ENCODE measurements around the gene ABHD10.
A peak's percentile ranks its signal among the peaks of the same experiment; 100 is the strongest.

Gene ABHD10

DNA sequence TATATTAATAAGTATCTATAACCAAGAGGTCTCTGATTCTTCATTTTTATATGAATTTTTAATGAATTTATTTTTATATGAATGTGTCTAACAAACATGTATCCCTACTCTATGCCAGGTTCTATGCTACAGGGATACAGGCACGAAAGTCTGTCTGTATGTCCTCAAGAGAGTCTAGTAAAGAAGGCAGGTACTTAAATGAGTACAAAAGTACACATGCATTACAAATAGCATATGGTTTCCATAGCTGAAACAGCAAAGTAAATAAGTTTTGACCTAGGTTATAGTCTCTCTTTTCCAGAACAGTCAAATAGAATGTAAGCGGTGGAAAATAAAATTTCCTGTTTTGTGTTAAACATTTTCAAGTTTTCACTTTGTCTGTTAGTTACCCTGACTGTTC lies 13.3 kb upstream of the ABHD10 start:
- DNase-seq (ENCODE audit: low spot score) = no peak

DNA sequence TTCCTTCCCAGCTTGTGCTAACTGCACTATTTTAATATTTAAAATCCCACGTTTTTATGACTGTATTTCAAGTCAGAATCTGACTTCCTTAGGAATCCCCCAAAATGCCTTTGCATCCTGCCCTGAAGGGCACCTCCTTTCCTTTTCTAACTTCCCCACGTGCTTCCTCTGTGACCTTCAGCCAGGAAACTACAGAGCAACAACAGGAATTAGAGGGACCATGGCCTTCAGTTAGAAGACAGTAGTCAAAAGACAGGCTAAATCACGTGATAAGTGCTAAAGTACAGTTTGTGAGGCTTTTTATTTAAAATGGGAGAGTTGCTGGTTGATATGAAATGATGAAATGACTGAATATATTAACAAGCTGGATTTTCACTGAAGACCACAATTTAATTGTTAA lies 11.8 kb upstream of the ABHD10 start:
- no peak for DNase-seq (ENCODE audit: low spot score)

DNA sequence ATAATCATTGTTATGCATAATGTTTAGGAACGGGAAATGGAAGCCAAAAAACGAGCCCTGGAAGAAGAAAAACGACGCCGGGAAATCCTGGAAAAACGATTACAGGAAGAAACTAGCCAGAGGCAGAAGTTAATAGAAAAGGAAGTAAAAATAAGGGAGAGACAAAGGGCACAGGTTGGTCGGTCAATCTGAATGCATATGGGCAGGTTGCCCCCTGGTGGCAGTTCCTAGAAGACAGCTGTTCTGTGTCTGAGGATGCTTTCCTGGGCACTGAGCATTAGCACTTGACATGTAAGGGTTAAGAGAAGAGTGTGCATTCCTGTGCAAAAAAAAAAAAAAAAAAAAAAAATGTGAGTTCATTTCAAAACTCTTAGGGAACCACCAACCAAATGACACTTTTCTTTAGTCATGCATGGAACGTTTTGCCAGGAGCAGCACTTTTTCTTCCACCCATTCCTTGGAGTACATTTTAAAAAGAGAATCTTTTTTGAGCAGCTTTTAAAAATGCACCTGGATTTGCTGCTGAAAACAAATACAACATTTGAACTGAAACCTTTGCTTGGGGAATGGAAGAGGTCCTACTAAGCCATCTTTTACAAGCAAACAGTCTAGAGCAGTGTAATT lies 11.1 kb upstream of the ABHD10 start:
- DNase-seq (ENCODE audit: low spot score) = peak; percentile 63

DNA sequence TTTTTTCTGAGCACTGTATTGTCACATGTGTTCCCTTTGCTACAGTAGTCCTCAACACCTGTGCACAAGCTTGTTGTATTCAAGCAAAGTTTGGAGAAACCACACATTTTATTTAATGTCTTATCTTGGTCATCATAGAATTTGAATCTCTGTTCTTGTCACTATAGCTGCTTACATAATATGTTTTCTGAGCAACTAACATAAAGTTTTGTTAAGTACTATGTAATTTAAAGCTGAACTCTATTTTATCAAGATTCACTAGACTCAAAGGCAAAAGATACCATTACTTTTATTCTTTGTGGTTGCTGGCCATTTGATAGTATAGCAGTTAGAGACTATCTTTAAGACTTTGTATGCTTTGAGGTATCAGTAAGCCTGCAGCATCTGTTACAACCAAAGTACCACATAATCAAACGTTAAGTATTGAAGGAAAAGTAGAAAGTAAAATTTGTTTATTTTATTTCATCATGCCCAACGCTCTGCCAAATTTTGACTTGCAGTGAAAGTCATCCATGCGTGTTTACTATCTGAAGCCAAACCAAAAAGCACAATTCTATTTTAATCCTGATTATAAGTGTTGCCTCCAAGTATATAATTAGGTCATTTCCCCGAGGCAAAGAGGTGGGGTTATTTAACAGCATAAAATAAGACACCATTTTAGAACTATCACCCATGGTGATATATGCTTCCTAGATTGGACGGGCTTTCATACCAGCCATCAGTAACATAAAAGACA lies 10.3 kb upstream of the ABHD10 start:
- no peak for DNase-seq (ENCODE audit: low spot score)

DNA sequence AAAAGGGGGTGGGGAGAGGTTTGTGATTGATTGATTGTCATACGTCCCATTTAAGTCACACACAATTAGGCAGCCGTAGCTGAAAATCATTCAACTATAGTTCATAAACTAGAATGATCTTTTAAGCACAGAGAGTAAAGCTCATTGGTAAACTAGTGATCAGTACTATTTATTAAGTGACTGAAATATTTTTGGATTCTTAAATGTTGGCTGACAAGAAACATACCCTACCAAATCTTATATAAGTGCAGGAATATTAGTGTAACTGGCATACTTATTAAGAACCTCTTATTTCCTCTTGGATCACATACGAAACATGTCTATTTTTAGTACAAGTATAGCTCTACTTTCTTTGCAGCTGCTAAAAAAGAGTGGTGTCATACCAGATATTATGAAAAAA lies 8.4 kb upstream of the ABHD10 start:
- no peak for DNase-seq (ENCODE audit: low spot score)

DNA sequence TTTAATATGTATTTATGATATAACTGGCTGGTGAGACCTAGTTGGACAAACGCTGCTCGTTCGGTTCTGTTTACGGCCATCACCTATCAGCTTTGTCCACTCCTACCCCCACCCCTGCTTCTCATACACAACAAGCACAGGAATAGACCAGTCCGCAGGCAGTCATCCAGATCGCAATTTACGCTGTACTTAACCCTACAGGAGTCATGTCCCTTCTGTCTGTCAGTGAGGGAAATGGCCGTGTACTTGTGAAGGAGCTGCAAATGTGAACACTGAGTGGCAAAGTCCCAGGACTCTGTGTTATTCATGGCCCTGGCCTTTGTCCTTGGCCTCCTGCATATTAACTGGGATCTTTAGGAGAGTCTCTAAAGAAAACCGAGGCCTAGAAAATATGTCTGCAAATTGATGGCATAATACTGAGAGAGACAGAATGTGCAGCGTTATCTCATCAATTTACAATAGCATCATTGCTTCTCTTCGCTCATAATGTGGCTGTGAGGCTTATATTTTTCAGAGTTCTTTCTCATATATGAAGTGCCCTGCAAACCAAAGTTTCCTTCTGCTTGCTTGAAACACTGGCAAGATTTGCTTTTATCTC lies 7.2 kb upstream of the ABHD10 start:
- DNase-seq (ENCODE audit: low spot score) = no peak

DNA sequence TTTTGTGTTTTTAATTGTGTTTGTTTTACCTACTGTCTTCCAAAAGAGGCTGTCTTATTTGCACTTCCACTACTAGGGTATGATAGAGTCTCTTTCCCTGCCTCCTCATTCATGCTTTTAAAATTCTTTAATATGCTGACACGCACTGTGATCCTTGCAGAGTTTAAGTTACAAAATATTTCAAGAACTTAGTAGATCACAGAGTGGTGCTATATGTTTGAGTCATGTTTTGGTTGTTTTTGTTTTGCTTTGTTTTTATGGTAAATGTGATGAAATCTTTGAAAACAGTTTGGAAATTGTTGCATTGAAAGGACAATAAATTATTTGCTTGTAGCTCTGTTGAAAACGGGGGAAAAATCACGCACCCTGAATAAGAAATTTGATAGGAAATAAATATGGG lies 5.9 kb upstream of the ABHD10 start:
- DNase-seq (ENCODE audit: low spot score) = no peak

DNA sequence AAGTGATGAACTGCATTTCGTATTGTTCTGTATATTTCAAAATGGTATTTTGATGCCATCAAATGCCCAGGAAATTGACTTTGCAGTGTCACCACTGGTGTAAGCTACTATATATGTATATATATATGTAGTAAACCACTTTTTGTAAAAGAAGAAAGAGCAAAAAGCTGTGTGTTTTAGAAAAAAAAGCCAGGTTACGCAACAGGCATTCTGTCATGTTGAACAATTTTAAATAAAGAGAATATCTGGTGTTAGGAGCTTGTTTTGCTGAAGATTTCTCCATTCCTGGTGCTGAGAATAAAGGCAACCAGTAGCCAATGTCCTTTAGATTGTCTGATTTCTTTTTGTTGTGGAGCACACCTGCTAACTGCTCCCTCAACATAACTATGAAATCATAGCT lies 3.7 kb upstream of the ABHD10 start:
- DNase-seq (ENCODE audit: low spot score) = no peak

DNA sequence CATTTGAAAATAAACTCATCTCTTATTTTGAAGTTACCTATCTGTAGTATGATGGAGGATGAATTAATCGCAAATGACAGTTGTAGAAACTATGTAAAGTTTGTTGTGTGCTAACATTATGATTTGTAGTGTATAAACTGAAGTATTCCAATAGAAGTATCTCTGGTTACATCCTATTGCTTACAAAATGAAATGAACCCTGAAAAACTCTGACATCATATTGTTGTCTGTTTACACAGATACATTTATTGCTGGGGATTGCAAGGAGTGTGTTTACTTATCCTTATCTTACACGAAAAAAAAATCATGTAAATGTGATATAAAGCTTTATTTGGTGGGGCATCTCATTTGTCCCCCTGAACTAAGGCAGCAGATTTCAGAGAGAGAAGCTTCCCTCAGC lies 2.6 kb upstream of the ABHD10 start:
- no peak for DNase-seq (ENCODE audit: low spot score)

DNA sequence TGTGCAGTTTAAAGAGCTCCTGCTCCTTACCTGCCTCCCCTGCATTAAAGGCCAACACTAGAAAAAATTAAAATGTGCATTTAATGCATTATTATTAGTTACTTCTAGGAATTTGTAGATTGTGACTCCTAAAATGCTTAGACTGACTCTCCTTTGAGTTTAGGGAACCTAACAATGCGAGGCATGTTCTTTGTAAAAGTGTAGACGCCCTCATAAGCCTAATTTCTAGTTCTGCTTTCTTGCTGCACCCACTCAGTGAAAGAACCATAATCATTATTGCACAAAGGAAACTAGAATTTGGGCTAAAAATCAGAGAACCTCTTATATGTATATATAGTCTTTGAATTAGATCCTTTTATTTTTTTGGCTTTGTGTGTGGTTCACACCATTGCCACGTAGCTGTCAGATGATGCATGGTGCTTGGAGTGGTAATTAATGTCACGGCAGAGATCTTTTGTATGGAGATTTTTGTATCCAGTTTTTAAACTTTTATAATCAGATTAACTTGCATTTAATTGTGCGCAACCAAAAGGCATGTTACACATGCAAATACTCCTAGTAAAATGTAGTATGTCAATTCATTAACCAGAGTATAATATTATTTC lies 710 bp downstream of the ABHD10 start:
- DNase-seq (ENCODE audit: low spot score) = no peak

DNA sequence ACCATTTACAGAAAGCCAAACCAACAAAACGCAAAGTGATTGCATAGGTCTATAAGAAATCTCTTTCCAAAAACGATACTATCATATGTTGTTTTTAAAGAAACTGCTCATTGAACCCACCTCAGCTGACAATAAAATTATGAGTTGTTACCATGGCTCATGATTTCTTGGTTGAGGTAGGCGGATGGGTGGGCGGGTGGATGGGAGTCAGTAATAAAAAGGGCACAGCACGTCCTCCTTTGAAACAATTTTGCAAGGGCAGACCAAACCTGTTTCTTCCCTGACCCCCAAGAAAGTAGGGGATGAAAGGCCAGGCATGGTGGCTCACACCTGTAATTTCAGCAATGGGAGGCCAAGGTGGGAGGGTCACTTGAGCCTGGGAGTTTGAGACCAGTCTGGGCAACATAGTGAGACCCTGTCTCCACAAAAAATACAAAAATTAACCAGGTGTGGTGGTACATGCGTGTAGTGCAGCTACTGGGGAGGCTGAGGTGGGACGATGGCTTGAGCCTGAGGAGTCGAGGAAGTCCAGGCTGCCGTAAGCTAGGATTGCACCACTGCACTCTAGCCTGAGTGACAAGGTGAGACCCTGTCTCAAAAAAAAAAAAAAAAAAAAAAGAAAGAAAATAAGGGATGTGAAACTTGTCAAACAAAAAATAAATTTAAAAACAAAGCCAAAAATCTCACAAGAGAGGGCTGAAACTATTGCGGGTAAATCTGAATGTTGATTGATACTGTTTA lies 2.1 kb downstream of the ABHD10 start:
- no peak for DNase-seq (ENCODE audit: low spot score)

DNA sequence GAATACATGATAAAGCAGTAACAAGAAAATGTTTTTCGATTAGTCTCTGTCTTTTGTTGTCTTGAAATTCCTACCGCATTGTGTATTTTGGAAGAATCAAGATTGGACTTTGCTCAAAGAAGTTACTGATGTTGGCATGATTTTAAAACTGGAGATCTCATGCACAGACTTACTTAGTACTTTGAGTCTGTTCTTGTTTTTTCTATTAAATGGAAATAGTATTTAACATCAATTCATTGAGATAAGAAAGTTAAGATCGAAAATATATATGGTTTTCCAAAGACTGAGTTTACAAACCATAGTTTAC lies 2.6 kb downstream of the ABHD10 start:
- no peak for DNase-seq (ENCODE audit: low spot score)

DNA sequence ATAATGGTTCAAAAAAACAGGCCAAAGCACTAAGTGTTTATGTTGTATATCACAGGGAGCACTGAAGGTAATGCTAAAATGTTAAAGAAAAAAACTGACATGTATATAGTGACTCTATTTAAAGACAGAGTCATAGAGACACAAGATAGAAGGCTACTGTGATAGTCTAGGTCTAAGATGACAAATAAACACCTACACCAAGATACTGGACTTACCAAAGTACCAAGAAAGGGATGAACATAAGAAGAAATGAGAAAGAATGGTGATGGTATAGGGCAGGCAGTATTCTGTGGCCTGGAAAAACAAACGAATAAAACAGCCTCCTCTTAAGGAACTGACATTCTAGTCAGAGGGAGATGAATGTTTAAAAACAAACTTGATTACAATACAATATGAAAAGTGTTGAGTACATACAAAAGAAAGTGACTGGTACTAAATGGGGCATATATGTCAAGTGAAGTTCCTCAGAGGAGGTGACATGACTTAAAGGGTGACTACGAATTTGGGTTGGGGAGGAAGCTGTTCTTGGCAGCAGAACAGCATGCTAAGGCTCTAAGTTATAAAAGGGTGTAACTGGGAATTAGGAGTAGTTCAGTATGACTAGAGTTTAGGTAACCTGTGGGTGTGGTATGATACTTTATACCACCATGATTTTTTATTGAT lies 5.9 kb downstream of the ABHD10 start:
- no peak for DNase-seq (ENCODE audit: low spot score)

DNA sequence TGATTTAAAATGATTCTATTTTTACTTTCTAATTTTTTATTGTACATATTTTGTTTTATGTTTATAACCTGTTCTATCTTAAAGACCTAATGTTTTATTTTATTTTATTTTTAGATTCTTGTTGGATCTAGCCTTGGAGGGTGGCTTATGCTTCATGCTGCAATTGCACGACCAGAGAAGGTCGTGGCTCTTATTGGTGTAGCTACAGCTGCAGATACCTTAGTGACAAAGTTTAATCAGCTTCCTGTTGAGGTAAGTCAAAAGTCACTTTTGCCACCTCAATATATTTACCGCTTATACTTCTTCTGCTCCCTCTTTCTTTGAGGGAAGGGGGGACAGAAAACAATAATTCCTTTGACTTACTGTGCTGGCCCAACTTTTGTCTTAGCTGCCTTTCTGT lies 8.0 kb downstream of the ABHD10 start:
- no peak for DNase-seq (ENCODE audit: low spot score)

DNA sequence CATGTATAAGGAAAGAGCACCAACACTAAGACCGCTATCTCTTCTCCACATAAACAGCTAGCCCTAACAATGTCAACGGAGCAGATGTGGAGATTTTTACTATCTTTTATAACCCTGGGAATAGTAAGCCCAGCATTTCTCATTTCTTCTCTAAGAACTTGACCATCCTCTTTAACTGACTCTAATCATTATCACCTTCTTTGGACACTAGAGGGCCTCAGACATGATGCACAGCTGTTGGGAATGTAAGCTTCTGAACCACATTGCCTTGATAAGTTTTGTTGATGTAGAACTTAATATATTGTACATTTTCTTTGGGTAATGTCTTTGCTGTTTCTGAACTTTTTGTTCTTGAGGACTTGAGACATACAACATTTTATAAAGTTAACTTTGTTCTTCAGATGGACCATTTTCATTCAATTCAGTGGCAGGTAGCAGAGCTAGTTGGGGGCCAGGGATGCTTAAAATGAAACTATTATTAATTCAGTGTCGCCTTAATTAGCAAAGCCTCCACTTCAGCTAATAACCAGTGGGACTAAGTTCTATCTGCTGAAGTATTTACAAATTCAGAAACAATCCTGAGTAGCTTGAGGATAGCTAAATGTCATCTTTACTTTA lies 10.3 kb downstream of the ABHD10 start:
- no peak for DNase-seq (ENCODE audit: low spot score)

DNA sequence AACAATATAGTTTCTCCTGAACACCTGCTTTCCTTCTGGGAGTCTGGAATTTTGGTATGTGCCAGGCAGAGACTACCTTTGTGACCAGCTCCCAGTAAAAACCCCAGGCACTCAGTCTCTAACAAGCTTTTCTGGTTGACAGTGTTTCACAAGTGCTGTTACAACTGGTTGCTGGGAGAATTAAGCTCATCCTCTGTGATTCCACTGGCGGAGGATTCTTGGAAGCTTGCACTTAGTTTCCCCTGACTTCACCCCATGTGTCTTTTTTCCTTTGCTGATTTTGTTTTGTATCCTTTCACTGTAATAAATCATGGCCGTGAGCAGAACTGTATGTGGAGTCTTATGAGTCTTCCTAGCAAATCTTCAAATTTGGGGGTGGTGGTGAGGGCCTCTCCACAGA lies 14.2 kb downstream of the ABHD10 start:
- no peak for DNase-seq (ENCODE audit: low spot score)

DNA sequence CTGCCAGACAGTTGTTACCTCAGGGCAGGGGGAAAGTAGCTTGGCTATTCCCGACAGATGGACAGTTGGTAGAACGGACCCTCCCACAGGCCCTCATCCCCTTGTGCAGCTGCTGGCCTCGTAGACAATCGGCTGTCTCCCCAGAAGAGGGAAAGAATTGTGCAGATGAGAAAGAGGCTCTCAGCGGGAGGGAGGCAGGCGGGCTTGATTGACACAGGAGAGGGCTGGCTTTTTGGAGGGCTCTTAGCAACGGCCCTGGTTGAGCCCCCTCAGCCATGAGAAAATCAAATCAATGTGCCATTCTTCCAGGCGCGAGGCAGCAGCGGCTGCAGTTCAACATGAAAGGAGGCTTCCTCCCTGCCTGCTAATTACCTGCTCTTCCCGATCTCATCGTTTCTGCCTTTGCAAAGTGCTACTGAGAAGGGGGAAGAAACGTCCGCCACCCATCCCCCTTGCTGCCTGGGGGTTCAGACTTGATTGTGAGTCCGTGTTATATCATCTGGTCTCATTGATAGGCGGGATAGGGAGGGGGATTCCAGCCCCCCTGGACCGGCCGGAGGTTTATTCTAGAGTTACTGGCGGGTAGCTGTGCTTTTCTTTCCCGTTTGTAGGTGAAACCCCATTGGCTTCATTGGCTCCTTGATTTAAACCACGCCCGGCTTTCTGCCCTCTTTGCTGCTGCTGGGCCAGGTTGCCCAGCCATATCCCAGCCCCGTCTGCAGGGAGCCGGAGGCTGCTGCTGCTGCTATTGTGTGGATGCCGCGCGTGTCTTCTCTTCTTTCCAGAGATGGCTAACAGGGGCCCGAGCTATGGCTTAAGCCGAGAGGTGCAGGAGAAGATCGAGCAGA lies 20.0 kb downstream of the ABHD10 start, which contains the start of gene TAGLN3:
Gene TAGLN3 (plus strand): TSS at position 287 of the 848 bp plus-strand sequence. CDS start 501 bp downstream, at position 788.
- DNase-seq (ENCODE audit: low spot score) = no peak

DNA sequence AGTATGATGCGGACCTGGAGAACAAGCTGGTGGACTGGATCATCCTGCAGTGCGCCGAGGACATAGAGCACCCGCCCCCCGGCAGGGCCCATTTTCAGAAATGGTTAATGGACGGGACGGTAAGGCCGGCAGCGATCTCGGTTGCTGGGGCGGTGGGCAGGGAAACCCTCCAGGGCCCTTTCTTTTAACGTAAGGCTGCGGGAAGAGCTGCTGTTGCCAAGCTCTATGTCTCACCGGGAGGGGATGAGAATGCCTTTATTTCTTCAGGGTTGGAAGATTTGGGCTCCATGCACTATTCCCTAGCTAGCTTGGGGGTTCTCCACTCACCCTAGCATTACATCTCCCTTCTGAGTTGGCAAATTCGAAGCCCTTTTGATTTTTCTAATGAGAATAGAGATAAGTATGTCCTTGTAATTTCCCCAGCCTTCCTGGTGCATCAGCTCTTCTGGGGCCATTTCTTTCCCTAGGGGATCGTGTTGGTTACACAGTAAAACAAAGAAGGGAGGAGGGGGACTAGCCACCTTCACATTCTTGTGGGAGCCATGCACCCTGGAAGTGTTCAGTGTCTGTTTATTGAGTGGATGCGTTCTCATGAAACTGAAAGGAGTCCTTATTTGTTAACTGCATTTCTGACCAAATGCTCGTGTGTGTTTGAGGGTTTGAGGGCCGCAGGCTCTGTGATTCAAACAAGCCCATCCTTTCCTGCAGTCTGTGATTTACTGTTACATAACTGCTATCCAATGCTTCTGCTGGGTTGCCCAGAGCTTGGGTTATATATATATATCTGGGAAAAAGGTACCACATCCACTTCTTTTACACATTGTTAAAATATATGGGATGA lies 20.9 kb downstream of the ABHD10 start:
- no peak for DNase-seq (ENCODE audit: low spot score)

DNA sequence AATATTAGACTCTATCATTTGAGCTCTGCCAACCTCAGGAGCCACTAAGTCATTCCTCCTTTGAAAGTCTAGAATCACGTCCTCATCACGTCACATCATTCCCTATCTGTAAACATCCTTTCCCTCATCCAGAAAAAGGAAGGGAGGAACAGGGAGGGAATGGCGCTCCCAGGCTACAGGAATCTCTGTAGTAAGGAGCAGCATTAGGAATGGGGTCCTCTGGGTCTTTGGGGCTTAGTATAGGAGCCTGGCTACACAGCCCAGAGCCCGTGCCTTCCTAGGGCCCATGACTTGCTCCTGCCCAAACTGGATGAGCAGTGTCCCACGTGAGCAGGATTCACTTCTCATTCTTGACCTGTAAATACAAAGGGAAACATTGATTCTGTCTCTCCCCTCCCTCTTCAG lies 21.5 kb downstream of the ABHD10 start:
- no peak for DNase-seq (ENCODE audit: low spot score)

DNA sequence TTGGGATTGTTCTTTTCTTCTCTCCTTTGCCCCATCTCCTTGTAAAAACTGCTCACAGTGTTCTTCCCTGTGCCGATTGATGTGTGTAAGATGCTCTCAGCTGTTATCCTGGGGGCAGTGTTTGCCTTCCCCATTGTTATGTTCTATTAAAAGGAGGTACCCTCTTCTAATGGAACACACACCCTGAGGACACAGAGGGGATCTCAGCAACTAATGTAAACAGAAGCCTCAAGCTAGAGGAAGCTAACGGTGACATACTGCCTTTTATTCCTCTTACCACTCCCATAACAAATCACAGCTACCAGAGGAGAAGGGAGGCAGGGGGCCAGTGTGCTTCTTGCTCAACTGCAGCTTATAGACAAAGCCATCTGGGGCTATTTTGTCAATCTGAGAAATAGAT lies 22.1 kb downstream of the ABHD10 start:
- no peak for DNase-seq (ENCODE audit: low spot score)
